DOHH2 (cell line): ENCODE data around the gene PRDX6.

Source experiments
- H3F3A ChIP-seq: fragments of 200-600 bp; sonication (generic), shearing (Covaris generic); 2 replicates; pipeline ENCODE4 v1.6.0; 2016; ENCODE audit warnings: antibody characterized with exemption, mild to moderate bottlenecking; ENCODE audit not compliant: control insufficient read depth, insufficient read depth
- H3K27ac ChIP-seq: fragments of 200-600 bp; sonication (generic); 2 replicates; pipeline ENCODE4 v1.5.1; 2014; ENCODE audit warnings: low read depth, mild to moderate bottlenecking, low read length, moderate library complexity
- H3K27me3 ChIP-seq: fragments of 200-600 bp; sonication (generic); 2 replicates; pipeline ENCODE4 v1.6.1; 2014; ENCODE audit warnings: mild to moderate bottlenecking, low read length, mixed read lengths; ENCODE audit not compliant: control insufficient read depth
- H3K36me3 ChIP-seq: fragments of 200-600 bp; sonication (generic); 2 replicates; pipeline ENCODE4 v1.6.1; 2014; ENCODE audit warnings: mild to moderate bottlenecking, low read length, moderate library complexity, mixed read lengths; ENCODE audit not compliant: control insufficient read depth
- H3K4me1 ChIP-seq: fragments of 200-600 bp; sonication (generic); 2 replicates; pipeline ENCODE4 v1.6.1; 2014; ENCODE audit warnings: mild to moderate bottlenecking, low read length, mixed read lengths; ENCODE audit not compliant: control insufficient read depth
- H3K4me2 ChIP-seq: fragments of 200-600 bp; sonication (generic); 2 replicates; pipeline ENCODE4 v1.6.0; 2014; ENCODE audit warnings: mild to moderate bottlenecking, low read length, moderate library complexity
- H3K4me3 ChIP-seq: fragments of 200-600 bp; sonication (generic); 2 replicates; pipeline ENCODE4 v1.5.1; 2014; ENCODE audit warnings: mild to moderate bottlenecking, low read length, mixed read lengths
- H3K79me2 ChIP-seq: fragments of 200-600 bp; sonication (generic); 2 replicates; pipeline ENCODE4 v1.6.1; 2014; ENCODE audit warnings: mild to moderate bottlenecking, low read length, mixed read lengths; ENCODE audit not compliant: control insufficient read depth
- H3K9me2 ChIP-seq: fragments of 200-600 bp; sonication (generic); replicated peaks from 2 replicates; pipeline ENCODE4 v1.6.1; 2014; ENCODE audit warnings: mild to moderate bottlenecking, low read length, mixed read lengths; ENCODE audit not compliant: control insufficient read depth
- H3K9me3 ChIP-seq: fragments of 200-600 bp; sonication (generic); 2 replicates; pipeline ENCODE4 v1.6.1; 2014; ENCODE audit warnings: antibody characterized with exemption, low read length, mixed read lengths; ENCODE audit not compliant: control insufficient read depth, insufficient read depth
- H4K20me1 ChIP-seq: fragments of 200-600 bp; sonication (generic); 2 replicates; pipeline ENCODE4 v1.6.0; 2014; ENCODE audit warnings: low read depth, mild to moderate bottlenecking, antibody characterized with exemption, low read length, moderate library complexity; ENCODE audit not compliant: control insufficient read depth, insufficient read depth
- CTCF ChIP-seq: fragments of 200-600 bp; sonication (generic); IDR thresholded peaks from one replicate; pipeline ENCODE4 v1.5.1; 2014; ENCODE audit warnings: antibody characterized with exemption, mild to moderate bottlenecking, low read depth, low read length; ENCODE audit not compliant: poor library complexity, severe bottlenecking
- EZH2phosphoT487 ChIP-seq: fragments of 200-600 bp; sonication (generic); IDR thresholded peaks from 2 replicates; pipeline ENCODE4 v1.6.1; 2017; ENCODE audit warnings: borderline replicate concordance, mild to moderate bottlenecking, antibody characterized with exemption, low read length, moderate library complexity, mixed read lengths

The PRDX6 gene

GRCh38 chr1:173467426-173467825, 9.7 kb upstream of the PRDX6 start:
- Histone ChIP-seq H3K27ac (no peak overlapping the region), H3K9me3 (peaks cover 22% of the 10 kb centered on the region), H3K27me3 (no peaks in the 10 kb centered on the region), H3K4me3 (no peak overlapping the region), H3K36me3 (peaks cover 7% of the 10 kb centered on the region), H3K4me1 (no peaks in the 10 kb centered on the region), H3K4me2 (no peak overlapping the region), H3F3A (no peaks in the 10 kb centered on the region), H3K9me2 (no peaks in the 10 kb centered on the region), H4K20me1 (no peaks in the 10 kb centered on the region), H3K79me2 (peaks cover 7% of the 10 kb centered on the region)
- TF ChIP-seq CTCF (no peak), EZH2phosphoT487 (no peak)

- Histone ChIP-seq H3K9me3 (peaks cover 22% of the 10 kb centered on the region), H3K9me2 (no peaks in the 10 kb centered on the region), H3K4me1 (no peaks in the 10 kb centered on the region), H3K27ac (no peak overlapping the region), H3K4me2 (no peak overlapping the region), H3K4me3 (no peak overlapping the region), H3K36me3 (peaks cover 8% of the 10 kb centered on the region), H3K79me2 (no peaks in the 10 kb centered on the region; the same call in none of the 2 replicates), H3F3A (no peaks in the 10 kb centered on the region), H3K27me3 (no peaks in the 10 kb centered on the region), H4K20me1 (no peaks in the 10 kb centered on the region)
- TF ChIP-seq CTCF (no peak), EZH2phosphoT487 (no peak)
These were observed 7.5 kb upstream of the PRDX6 start for GRCh38 chr1:173469656-173470055.

- Histone ChIP-seq H3F3A (no peaks in the 10 kb centered on the region), H3K4me2 (no peak overlapping the region), H3K4me1 (peaks cover 3% of the 10 kb centered on the region), H3K79me2 (peaks cover 2% of the 10 kb centered on the region; the same call in 1 of the 2 replicates), H3K36me3 (peaks cover 8% of the 10 kb centered on the region), H3K9me3 (peaks cover 22% of the 10 kb centered on the region), H3K27ac (no peak overlapping the region), H4K20me1 (no peaks in the 10 kb centered on the region), H3K4me3 (no peak overlapping the region), H3K9me2 (no peaks in the 10 kb centered on the region), H3K27me3 (no peaks in the 10 kb centered on the region)
- no peak for TF ChIP-seq EZH2phosphoT487
These were observed 6.5 kb upstream of the PRDX6 start for GRCh38 chr1:173470608-173471007.

GRCh38 chr1:173473599-173474011, 3.5 kb upstream of the PRDX6 start:
- Histone ChIP-seq H3K27ac (no peak overlapping the region), H3K4me2 (no peak overlapping the region), H3K79me2 (peaks cover 28% of the 10 kb centered on the region), H3K9me2 (no peaks in the 10 kb centered on the region), H3F3A (no peaks in the 10 kb centered on the region), H3K27me3 (no peaks in the 10 kb centered on the region), H3K36me3 (peaks cover 15% of the 10 kb centered on the region), H3K4me3 (no peak overlapping the region), H3K4me1 (peaks cover 18% of the 10 kb centered on the region), H3K9me3 (peaks cover 20% of the 10 kb centered on the region), H4K20me1 (peaks cover 4% of the 10 kb centered on the region; the same call in 1 of the 2 replicates)
- TF ChIP-seq CTCF (no peak), EZH2phosphoT487 (no peak)
